Fibroblast of lung (primary cell): ENCODE data around the gene FBXO34.

Experiments
- CTCF ChIP-seq, 2 donors: IDR thresholded peaks in 1 of 2; conservative IDR thresholded peaks in 1 of 2; 1 replicate in 1 of 2; 2 replicates in 1 of 2; pipeline ENCODE4 v1.5.1; 2011 to 2012; ENCODE audit warnings: low read length in 2 of 2, control low read depth in 1 of 2, inconsistent platforms in 1 of 2, low read depth in 1 of 2, mild to moderate bottlenecking in 1 of 2
- EZH2 ChIP-seq: IDR thresholded peaks from 2 replicates; pipeline ENCODE4 v1.5.1; 2012; ENCODE audit warnings: low read length, control low read depth, mild to moderate bottlenecking; ENCODE audit errors: missing control alignments

GRCh38 chr14:55341781-55342180, 70.6 kb downstream of the FBXO34 start:
- TF ChIP-seq CTCF (conservative IDR thresholded peaks at IDR 0.05 in 1 of 2, IDR thresholded peaks at IDR 0.05 in 1 of 2; ENCODE audit: low read depth in 1 of 2, low read length in 2 of 2) (no peak), EZH2 (no peak)
